Transverse colon (tissue), 4 donors: ENCODE measurements around the gene MFRP.

Source experiments
- EP300 ChIP-seq: sonication (generic); formaldehyde crosslinking; IDR thresholded peaks from one replicate; pipeline ENCODE4 v1.6.1; 2017; ENCODE audit warnings: antibody characterized with exemption, low read depth
- POLR2A ChIP-seq: fragments of 450-650 bp; IDR thresholded peaks from one replicate; pipeline ENCODE4 v1.6.1; 2016; ENCODE audit warnings: antibody characterized with exemption, mild to moderate bottlenecking, moderate library complexity
- POLR2AphosphoS5 ChIP-seq, 3 donors: sonication (generic); formaldehyde crosslinking; IDR thresholded peaks; one replicate each; pipeline ENCODE4 v1.6.1; 2016; ENCODE audit warnings: antibody characterized with exemption in 3 of 3
- TF ChIP-seq, protein P1 (sequence below), 5 experiments: fragments of 200-600 bp in 3 of 5; fragments of 450-650 bp in 2 of 5; sonication (generic) in 3 of 5; IDR thresholded peaks; 1 replicate in 2 of 5; 2 replicates in 3 of 5; pipeline ENCODE4 v1.5.1; 2016 to 2017; ENCODE audit warnings: antibody characterized with exemption in 5 of 5, inconsistent platforms in 3 of 5, mild to moderate bottlenecking in 2 of 5, moderate library complexity in 1 of 5

DNA sequence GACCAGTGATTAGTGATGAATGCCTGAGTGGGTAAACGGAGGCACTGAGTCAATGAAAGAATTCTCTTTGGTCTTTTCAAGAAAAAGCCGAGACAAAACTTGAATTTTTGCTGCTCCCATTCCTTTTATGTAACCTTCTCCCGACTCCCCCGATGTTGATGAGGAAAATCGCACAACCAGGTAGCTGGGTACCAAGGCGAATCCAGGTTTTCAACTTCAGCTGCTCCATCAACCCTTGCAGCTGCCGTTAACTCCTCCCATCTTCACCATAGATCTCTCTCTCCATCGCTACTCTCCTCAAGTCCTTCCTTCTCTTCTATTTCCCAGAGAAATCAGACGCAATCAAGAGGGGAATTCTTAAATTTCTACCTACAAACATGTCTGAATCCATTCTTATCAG, 35.6 kb upstream of the MFRP start:
- TF ChIP-seq, protein P1, sequence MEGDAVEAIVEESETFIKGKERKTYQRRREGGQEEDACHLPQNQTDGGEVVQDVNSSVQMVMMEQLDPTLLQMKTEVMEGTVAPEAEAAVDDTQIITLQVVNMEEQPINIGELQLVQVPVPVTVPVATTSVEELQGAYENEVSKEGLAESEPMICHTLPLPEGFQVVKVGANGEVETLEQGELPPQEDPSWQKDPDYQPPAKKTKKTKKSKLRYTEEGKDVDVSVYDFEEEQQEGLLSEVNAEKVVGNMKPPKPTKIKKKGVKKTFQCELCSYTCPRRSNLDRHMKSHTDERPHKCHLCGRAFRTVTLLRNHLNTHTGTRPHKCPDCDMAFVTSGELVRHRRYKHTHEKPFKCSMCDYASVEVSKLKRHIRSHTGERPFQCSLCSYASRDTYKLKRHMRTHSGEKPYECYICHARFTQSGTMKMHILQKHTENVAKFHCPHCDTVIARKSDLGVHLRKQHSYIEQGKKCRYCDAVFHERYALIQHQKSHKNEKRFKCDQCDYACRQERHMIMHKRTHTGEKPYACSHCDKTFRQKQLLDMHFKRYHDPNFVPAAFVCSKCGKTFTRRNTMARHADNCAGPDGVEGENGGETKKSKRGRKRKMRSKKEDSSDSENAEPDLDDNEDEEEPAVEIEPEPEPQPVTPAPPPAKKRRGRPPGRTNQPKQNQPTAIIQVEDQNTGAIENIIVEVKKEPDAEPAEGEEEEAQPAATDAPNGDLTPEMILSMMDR (IDR thresholded peaks at IDR 0.05): no peak
- TF ChIP-seq POLR2A (no peak), EP300 (no peak), POLR2AphosphoS5 (IDR thresholded peaks at IDR 0.05) (no peak)
